NCI-H2227 (cell line): ENCODE data around the gene UNC50.

Experiments used
- DNase-seq: peaks from one replicate; lab custom pipeline; 2025; ENCODE audit not compliant: unreplicated experiment; lab: John Stamatoyannopoulos, UW

Gene UNC50

GRCh38 chr2:98663511-98664090 is 55.2 kb downstream of the UNC50 start:
- no peak for DNase-seq

GRCh38 chr2:98664323-98664722 is 55.9 kb downstream of the UNC50 start:
- DNase-seq = no peak

GRCh38 chr2:98665677-98666076 is 57.3 kb downstream of the UNC50 start:
- DNase-seq = no peak
